GM12865 (cell line): ENCODE measurements around the gene KRTAP9-3.
"Not testable (repeated sequence)": the region's sequence is repeated elsewhere in the genome, so short reads cannot be mapped to it uniquely, and the experiment has no call there.

ENCODE experiments used
- DNase-seq: peaks from one replicate; pipeline ENCODE4 v3.0.0; 2010; ENCODE audit warnings: low read depth
- H3K4me3 ChIP-seq: 2 replicates; pipeline ENCODE4 v1.5.1; 2011; ENCODE audit warnings: mild to moderate bottlenecking, low read depth, low read length, control low read depth
- CTCF ChIP-seq: IDR thresholded peaks from 2 replicates; pipeline ENCODE4 v1.5.1; 2011; ENCODE audit warnings: low read length, control low read depth, low read depth, inconsistent platforms; ENCODE audit not compliant: insufficient read depth; ENCODE audit errors: missing control alignments

Gene KRTAP9-3

GRCh38 chr17:41232399-41233105, at the start of gene KRTAP9-3:
Gene KRTAP9-3, plus strand, starts transcription at chr17:41232449. Its CDS starts 53 bp downstream, at chr17:41232502.
- not testable (repeated sequence) for DNase-seq, H3K4me3 ChIP-seq

GRCh38 chr17:41184480-41184961, 47.7 kb upstream of the KRTAP9-3 start, which contains the start of gene KRTAP4-1:
Gene KRTAP4-1, minus strand, starts transcription at chr17:41184911. Its CDS starts 57 bp downstream, at chr17:41184854.
- no peak within 1 kb of the TSS for H3K4me3 ChIP-seq
- no peak for DNase-seq
- TF ChIP-seq CTCF = no peak

GRCh38 chr17:41185001-41185400, 47.2 kb upstream of the KRTAP9-3 start:
- H3K4me3 ChIP-seq = no peak overlapping the region
- DNase-seq = no peak
- no peak for TF ChIP-seq CTCF

- DNase-seq = no peak
- TF ChIP-seq CTCF = no peak
- H3K4me3 ChIP-seq = no peak overlapping the region
These were observed 45.4 kb upstream of the KRTAP9-3 start for GRCh38 chr17:41186872-41187271.

GRCh38 chr17:41189837-41190318, 42.4 kb upstream of the KRTAP9-3 start, which contains the start of gene KRTAP9-1:
Gene KRTAP9-1, plus strand, starts transcription at chr17:41189887. Its CDS starts 0 bp downstream, at chr17:41189887.
- not testable (repeated sequence) for DNase-seq, H3K4me3 ChIP-seq

GRCh38 chr17:41190328-41190727, 41.9 kb upstream of the KRTAP9-3 start:
- no peak for DNase-seq
- H3K4me3 ChIP-seq = no peak overlapping the region
- no peak for TF ChIP-seq CTCF

- DNase-seq = peak; percentile 37
- no peak for TF ChIP-seq CTCF
- no peak overlapping the region for H3K4me3 ChIP-seq
These were observed 36.2 kb upstream of the KRTAP9-3 start for GRCh38 chr17:41196068-41196467.
